K562 (cell line): ENCODE measurements around the gene PSME4. TPM values are rescaled to one million over a fixed set of nuclear protein-coding genes. Genes with fewer than 3 reads are reported as not detected.

Experiments
- ATAC-seq: fragments of 200-7000 bp; cut with Tn5 transposase; 3 replicates; pipeline ENCODE4 v1.9.1; 2020; ENCODE audit warnings: moderate library complexity
- BruUV-seq: library from RNA; stranded (reverse); fragments of 400-500 nt; replicated peaks from 2 replicates; lab custom pipeline; 2021; lab: Mats Ljungman, UMichigan
- CTCF ChIA-PET: fragments of 300-600 bp; formaldehyde crosslinking; extraction: SDS; loops from one replicate; lab custom pipeline; 2021; ENCODE audit warnings: low intra/inter-chr PET ratio; lab: Yijun Ruan, JAX
- POLR2A ChIA-PET: fragments of 300-600, 350-650 bp; sonication (Branson Sonifier 250); formaldehyde crosslinking; extraction: SDS; loops from one replicate; lab custom pipeline; 2021; ENCODE audit warnings: antibody characterized with exemption, inconsistent platforms; lab: Yijun Ruan, JAX
- DNase-seq, 4 experiments: peaks; one replicate each; pipeline versions ENCODE4 v3.0.0 to v3.0.0-alpha.2; 2011 to 2018; ENCODE audit warnings: low spot score in 3 of 4, mixed read lengths in 3 of 4; ENCODE audit errors: extremely low read depth in 1 of 4
- FAIRE-seq: peaks from 2 replicates; lab custom pipeline; 2011; peaks lifted over from hg19 to GRCh38; lab: Jason Lieb, UNC
- H2AFZ ChIP-seq: 2 replicates; pipeline ENCODE4 v1.6.0; 2011; ENCODE audit warnings: low read depth, low read length, control low read depth, inconsistent platforms
- H3K27ac ChIP-seq: fragments of 200-600 bp; 3 replicates; pipeline ENCODE4 v1.8.0; 2011; ENCODE audit warnings: low read depth, mild to moderate bottlenecking, control low read depth, inconsistent platforms, low read length, moderate library complexity, mixed read lengths; ENCODE audit errors: extremely low read depth
- H3K27me3 ChIP-seq, 2 experiments: fragments of 300-600 bp in 1 of 2; 2 replicates in 1 of 2; 3 replicates in 1 of 2; pipeline versions ENCODE4 v1.6.0 to v1.8.0; 2011; ENCODE audit warnings: inconsistent platforms in 2 of 2, low read length in 2 of 2, mild to moderate bottlenecking in 1 of 2, mixed read lengths in 1 of 2, moderate library complexity in 1 of 2; ENCODE audit not compliant: control insufficient read depth in 2 of 2, insufficient read depth in 2 of 2
- H3K36me3 ChIP-seq: fragments of 300-600 bp; 3 replicates; pipeline ENCODE4 v1.8.0; 2011; ENCODE audit warnings: mild to moderate bottlenecking, low read length, inconsistent platforms; ENCODE audit not compliant: control insufficient read depth, insufficient read depth
- H3K4me1 ChIP-seq, 2 experiments: fragments of 200-600 bp in 1 of 2; replicated peaks in 1 of 2; 2 replicates in 1 of 2; 3 replicates in 1 of 2; pipeline versions ENCODE4 v1.5.1 to v1.8.0; 2011; ENCODE audit warnings: inconsistent platforms in 2 of 2, low read length in 2 of 2, mild to moderate bottlenecking in 1 of 2, mixed read lengths in 1 of 2, moderate library complexity in 1 of 2; ENCODE audit not compliant: control insufficient read depth in 2 of 2, insufficient read depth in 2 of 2
- H3K4me2 ChIP-seq: 2 replicates; pipeline ENCODE4 v1.6.1; 2011; ENCODE audit warnings: low read length, control low read depth, inconsistent platforms, mixed read lengths; ENCODE audit not compliant: insufficient read depth
- H3K4me3 ChIP-seq: fragments of 200-600 bp; sonication (generic), shearing (Covaris generic); 2 replicates; pipeline ENCODE4 v1.5.1; 2016; ENCODE audit warnings: control low read depth, inconsistent platforms
- H3K79me2 ChIP-seq: fragments of 200-600 bp; 3 replicates; pipeline ENCODE4 v1.8.0; 2011; ENCODE audit warnings: low read length, inconsistent platforms; ENCODE audit not compliant: control insufficient read depth, insufficient read depth
- H3K9ac ChIP-seq, 2 experiments: 2 replicates each; pipeline versions ENCODE4 v1.6.0 to v1.6.1; 2011; ENCODE audit warnings: low read depth in 2 of 2, low read length in 2 of 2, control low read depth in 1 of 2, inconsistent platforms in 1 of 2, mild to moderate bottlenecking in 1 of 2, mixed read lengths in 1 of 2; ENCODE audit not compliant: insufficient read depth in 1 of 2
- H3K9me1 ChIP-seq: one replicate; pipeline ENCODE4 v1.6.0; 2011; ENCODE audit warnings: inconsistent platforms, mild to moderate bottlenecking, low read length, moderate library complexity; ENCODE audit not compliant: control insufficient read depth, insufficient read depth
- H3K9me3 ChIP-seq: replicated peaks from 2 replicates; pipeline ENCODE4 v1.5.1; 2011; ENCODE audit warnings: low read depth, low read length, inconsistent platforms; ENCODE audit not compliant: control insufficient read depth, insufficient read depth
- H4K20me1 ChIP-seq: replicated peaks from 2 replicates; pipeline ENCODE4 v1.6.1; 2011; ENCODE audit warnings: low read length, inconsistent platforms, mixed read lengths; ENCODE audit not compliant: control insufficient read depth, insufficient read depth
- FIP1L1 ChIP-seq: fragments of 200-400 bp; formaldehyde crosslinking; IDR thresholded peaks from 2 replicates; pipeline ENCODE4 v1.6.1; 2018; ENCODE audit warnings: mild to moderate bottlenecking, low read depth, low read length; ENCODE audit not compliant: poor library complexity, severe bottlenecking
- NCOA2 ChIP-seq, 2 experiments: fragments of 450-650 bp; IDR thresholded peaks; 2 replicates each; pipeline ENCODE4 v1.6.1; 2018; ENCODE audit warnings: mild to moderate bottlenecking in 2 of 2, moderate library complexity in 1 of 2; ENCODE audit not compliant: partially characterized antibody in 2 of 2
- POLR2A ChIP-seq: fragments of 450-650 bp; conservative IDR thresholded peaks from 2 replicates; pipeline ENCODE4 v1.6.1; 2016
- WGBS: fragments of 100-300 bp; shearing (Covaris generic); methylation state at CpG from one replicate; pipeline ENCODE4 v1.1.6; 2016; ENCODE audit warnings: low coverage, mixed read lengths; ENCODE audit not compliant: insufficient coverage; ENCODE audit errors: missing lambda C conversion rate; 5-methylcytosine and 5-hydroxymethylcytosine counted together
- in situ Hi-C: fragments of 300-500 bp; cut with MboI; formaldehyde crosslinking; loops from 4 replicates; pipeline ENCODE4 v1.15.0; 2018; ENCODE audit warnings: inconsistent platforms, mixed read lengths
- intact Hi-C: fragments of 100-400 bp; cut with micrococcal nuclease; formaldehyde crosslinking; loops from 2 replicates; pipeline ENCODE4 v1.14.2; 2022
- polyA plus RNA-seq, 8 experiments: library from polyadenylated mRNA; depleted of rRNA in 4 of 8; stranded (reverse) in 5 of 8; unstranded in 3 of 8; fragments of >200 nt; fragmentation: Nextera tagmentation in 2 of 8; fragmentation: Illumina TruSeq in 1 of 8; extraction: Ambion mirVana in 2 of 8; extraction: Trizol in 1 of 8; gene quantifications; 2 replicates each; pipeline versions ENCODE4 v1.2.1 to v1.2.3, GENCODE V29; 2011 to 2014; ENCODE audit warnings: inconsistent platforms in 1 of 8, missing spikeins in 1 of 8
- total RNA-seq, 7 experiments: library from RNA; depleted of rRNA in 6 of 7; stranded (reverse); fragments of >200 nt in 6 of 7; fragmentation: Illumina TruSeq in 2 of 7; extraction: Trizol in 2 of 7; gene quantifications; 2 replicates each; pipeline versions ENCODE4 v1.2.1 to v1.2.3, GENCODE V29; 2011 to 2021; ENCODE audit warnings: low replicate concordance in 1 of 7
- TF ChIP-seq, protein P1 (sequence below): sonication (generic); formaldehyde crosslinking; IDR thresholded peaks from 2 replicates; pipeline ENCODE4 v1.8.1; 2023; ENCODE audit warnings: mild to moderate bottlenecking, missing genetic modification reagents
- TF ChIP-seq, protein P2 (sequence below): fragments of 450-650 bp; IDR thresholded peaks from 2 replicates; pipeline ENCODE4 v1.6.1; 2016

Gene PSME4
- total and polyA plus RNA-seq, 9 of the 15 experiments (the other 6 are each of a cell fraction or from before 2014, with no cell fraction given) = 24.3 to 77.8 (median 40.5) TPM

DNA sequence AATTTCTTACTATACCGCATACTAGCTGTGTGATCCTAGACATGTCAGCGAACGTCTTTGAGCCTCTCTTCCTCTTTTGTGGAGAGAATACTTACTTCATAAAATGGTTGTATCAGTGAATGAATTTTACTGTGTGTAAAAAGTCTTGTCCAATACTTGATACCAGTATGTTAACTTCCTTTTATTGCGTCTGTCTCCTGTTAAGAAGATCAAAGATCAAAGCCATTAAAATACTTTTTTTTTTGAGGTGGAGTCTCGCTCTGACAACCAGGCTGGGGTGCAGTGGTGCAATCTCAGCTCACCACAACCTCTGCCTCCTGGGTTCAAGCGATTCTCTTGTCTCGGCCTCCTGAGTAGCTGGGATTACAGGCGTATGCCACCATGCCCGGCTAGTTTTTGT lies 150.7 kb downstream of the PSME4 start:
- Histone ChIP-seq H2AFZ (no peak overlapping the region), H4K20me1 (no peaks in the 10 kb centered on the region), H3K9me3 (no peaks in the 10 kb centered on the region), H3K4me2 (no peak overlapping the region), H3K27ac (no peak overlapping the region), H3K9ac (no peak overlapping the region), H3K4me1 (no peaks in the 10 kb centered on the region; a peak in 1 of 5 replicates), H3K36me3 (peaks cover 33% of the 10 kb centered on the region), H3K79me2 (no peaks in the 10 kb centered on the region), H3K27me3 (no peaks in the 10 kb centered on the region), H3K9me1 (no peaks in the 10 kb centered on the region), H3K4me3 (no peak overlapping the region)
- DNase-seq = no peak
- in situ Hi-C loops = no loop called here
- ChIA-PET CTCF (no interaction called here), POLR2A (interaction anchor here (1.0 to 1.1 kb wide), 2 partner anchors 42 to 52 kb away, joined by 3 read pairs; partner anchors contain the start of gene CHAC2)
- TF ChIP-seq POLR2A (0 out of 2 replicates have a peak, but pooled peaks have one; percentile 10), FIP1L1 (no peak)
- TF ChIP-seq, protein P1, sequence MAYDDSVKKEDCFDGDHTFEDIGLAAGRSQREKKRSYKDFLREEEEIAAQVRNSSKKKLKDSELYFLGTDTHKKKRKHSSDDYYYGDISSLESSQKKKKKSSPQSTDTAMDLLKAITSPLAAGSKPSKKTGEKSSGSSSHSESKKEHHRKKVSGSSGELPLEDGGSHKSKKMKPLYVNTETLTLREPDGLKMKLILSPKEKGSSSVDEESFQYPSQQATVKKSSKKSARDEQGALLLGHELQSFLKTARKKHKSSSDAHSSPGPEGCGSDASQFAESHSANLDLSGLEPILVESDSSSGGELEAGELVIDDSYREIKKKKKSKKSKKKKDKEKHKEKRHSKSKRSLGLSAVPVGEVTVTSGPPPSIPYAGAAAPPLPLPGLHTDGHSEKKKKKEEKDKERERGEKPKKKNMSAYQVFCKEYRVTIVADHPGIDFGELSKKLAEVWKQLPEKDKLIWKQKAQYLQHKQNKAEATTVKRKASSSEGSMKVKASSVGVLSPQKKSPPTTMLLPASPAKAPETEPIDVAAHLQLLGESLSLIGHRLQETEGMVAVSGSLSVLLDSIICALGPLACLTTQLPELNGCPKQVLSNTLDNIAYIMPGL (CRISPR knock-in tag) = no peak
- WGBS = 86% methylated on average over 9 of the region's 9 CpGs
- no TSS peak for BruUV-seq
- intact Hi-C loops = loop anchor here (10.0 kb wide), 2 partner anchors 225 to 395 kb away; no protein-coding TSS in a partner anchor
- ATAC-seq = no peak
- no peak for FAIRE-seq

DNA sequence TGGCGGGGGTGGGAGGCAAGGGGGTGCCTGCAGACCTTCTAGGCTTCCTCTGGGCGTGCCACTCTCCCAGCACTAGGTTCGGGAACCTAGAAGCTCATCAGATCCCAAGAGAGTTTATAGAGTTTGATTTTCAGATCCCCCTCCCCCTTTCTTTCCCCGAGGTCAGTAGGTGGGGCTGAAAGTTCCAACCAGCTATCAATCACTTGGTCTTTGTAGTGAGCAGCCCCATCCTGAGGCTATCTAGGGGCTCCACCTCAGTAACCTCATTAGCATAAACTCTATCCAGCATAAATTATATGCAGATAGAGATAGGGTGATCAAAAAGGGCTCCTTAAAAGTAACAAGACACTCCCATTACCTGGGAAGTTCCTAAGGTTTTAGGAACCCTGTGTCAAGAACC lies 151.2 kb downstream of the PSME4 start:
- Histone ChIP-seq H3K4me2 (no peak overlapping the region), H3K27ac (no peak overlapping the region), H3K9me3 (no peaks in the 10 kb centered on the region), H3K4me1 (no peaks in the 10 kb centered on the region; a peak in 1 of 5 replicates), H4K20me1 (no peaks in the 10 kb centered on the region), H3K9ac (no peak overlapping the region), H3K4me3 (no peak overlapping the region), H3K79me2 (no peaks in the 10 kb centered on the region), H3K27me3 (no peaks in the 10 kb centered on the region), H3K36me3 (peaks cover 33% of the 10 kb centered on the region), H3K9me1 (no peaks in the 10 kb centered on the region), H2AFZ (no peak overlapping the region)
- WGBS = 76% methylated on average over 4 of the region's 4 CpGs
- in situ Hi-C loops = no loop called here
- FAIRE-seq (no peak), ATAC-seq (peak; percentile 56), DNase-seq (no peak)
- ChIA-PET CTCF (no interaction called here), POLR2A (interaction anchor here (1.0 to 1.1 kb wide), 2 partner anchors 42 to 52 kb away, joined by 3 read pairs; partner anchors contain the start of gene CHAC2)
- BruUV-seq = no TSS peak
- TF ChIP-seq NCOA2 (IDR thresholded peaks at IDR 0.05; ENCODE audit: partially characterized antibody in 2 of 2) (no peak), POLR2A (0 out of 2 replicates have a peak, but pooled peaks have one; percentile 35)
- TF ChIP-seq, protein P2, sequence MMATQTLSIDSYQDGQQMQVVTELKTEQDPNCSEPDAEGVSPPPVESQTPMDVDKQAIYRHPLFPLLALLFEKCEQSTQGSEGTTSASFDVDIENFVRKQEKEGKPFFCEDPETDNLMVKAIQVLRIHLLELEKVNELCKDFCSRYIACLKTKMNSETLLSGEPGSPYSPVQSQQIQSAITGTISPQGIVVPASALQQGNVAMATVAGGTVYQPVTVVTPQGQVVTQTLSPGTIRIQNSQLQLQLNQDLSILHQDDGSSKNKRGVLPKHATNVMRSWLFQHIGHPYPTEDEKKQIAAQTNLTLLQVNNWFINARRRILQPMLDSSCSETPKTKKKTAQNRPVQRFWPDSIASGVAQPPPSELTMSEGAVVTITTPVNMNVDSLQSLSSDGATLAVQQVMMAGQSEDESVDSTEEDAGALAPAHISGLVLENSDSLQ = peak; percentile 48; the same call in 1 of the 2 replicates
- intact Hi-C loops = loop anchor here (10.0 kb wide), 2 partner anchors 225 to 395 kb away; no protein-coding TSS in a partner anchor
